ENCODE data around the gene CYB561A3.

The CYB561A3 gene

DNA sequence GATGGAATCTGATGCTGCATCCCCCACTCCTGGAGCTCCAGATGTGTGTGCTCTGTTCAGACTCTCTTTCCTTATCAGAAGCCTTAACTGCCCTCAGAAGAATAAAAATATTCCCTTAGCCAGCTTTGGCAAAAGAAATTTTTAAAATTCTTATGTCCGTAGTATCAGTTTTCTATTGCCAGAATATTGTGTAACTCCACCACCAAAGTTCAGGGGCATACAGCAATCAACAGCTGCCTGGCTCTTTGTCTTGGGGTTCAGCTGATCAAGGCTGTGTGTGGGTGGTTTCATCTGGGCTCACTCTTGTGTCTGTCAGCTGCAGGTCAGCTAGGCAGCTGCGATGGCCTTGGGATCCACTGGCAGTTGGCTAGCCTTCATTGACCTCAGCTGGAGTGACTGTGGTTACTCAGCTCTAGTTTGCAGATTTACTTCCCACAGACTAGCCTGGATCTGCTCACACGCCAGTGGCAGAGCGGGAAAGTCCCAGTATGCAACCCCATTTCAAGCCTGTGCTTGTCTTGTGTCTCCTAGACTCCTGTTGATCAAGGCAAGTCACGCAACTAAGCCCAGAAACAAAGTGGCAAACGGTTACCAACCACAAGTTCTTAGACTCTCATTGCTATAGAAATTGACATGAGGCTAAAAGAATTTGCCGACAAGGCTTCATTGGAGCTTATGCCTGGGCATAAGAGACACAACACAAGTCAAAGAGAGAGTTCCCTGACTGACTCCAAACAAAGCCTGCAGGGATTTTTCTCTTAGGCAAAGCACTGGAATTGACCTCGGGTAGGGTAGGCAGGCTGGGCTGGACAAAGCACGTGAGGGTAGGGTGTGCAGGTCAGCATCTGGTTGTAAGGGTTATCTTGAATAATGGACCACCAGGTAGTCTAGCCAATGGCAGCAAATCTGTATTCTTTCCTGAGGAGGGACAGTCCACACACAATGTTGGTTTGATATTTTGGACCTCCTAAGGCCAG lies 8.0 kb upstream of the CYB561A3 start:
- DNase-seq: no peak

GRCh38 chr11:61368646-61369045 lies 7.0 kb upstream of the CYB561A3 start:
- DNase-seq: no peak

DNA sequence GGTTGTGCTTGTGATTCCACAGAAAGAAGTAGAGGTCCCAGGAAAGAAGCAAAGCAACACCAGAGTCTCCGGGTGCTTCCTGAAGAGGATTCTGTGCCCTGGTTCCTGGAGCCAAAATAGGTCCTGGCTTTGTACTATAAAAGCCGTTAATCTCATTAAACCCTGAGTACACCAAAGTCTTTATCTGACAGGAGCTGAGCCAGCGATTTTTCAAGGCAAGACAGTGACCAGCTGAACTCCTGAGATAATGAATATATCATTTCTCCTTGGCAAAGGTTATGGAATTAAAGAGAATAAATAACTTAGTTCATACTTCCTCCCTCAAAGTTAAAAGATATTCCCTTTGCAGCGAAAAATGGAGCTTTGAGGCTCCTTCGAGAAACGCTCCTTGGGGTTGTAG lies 5.7 kb upstream of the CYB561A3 start:
- DNase-seq: no peak

GRCh38 chr11:61364012-61364675 lies 2.5 kb upstream of the CYB561A3 start:
- DNase-seq: no peak

DNA sequence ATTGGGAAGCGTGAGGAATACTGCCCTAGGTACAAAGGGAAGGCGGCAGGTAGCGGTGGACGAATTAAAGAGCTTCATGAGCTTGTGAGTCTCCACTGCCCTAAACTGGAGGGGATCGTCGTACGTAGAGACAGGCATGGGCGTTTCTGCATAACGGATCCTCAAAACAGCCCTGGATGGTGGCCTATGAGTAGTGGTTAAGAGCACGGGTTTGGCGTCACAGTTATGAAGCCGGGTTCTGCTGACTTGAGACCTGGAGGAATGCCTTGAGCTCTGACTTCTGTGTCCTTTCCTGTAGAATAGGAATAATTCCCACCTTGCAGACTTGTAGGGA lies 827 bp upstream of the CYB561A3 start:
- DNase-seq: peak; percentile 19

DNA sequence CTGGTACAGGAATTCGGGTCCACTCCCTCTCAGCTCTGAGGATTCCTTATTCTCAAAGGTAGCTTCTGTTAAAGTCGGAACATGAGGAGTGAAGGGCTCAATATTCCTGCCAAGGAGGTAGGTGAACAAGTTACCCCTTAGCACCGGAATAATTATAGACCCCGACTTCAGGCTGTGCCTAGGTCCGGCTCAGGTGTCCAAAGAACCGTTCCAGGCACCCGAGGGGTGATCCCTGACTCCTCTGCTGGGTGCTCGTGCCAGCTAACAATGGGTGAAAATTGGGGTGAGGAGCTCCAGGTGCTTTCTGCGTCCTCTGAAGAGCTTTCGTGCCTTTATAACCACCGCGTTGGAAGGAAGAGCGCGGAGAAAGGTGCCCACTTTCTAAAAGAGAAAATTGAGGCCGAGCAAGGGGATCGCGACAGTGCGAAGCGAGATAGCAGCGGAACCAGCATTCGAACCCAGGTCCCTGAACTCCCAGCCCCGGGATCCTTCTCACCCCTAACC lies 393 bp downstream of the CYB561A3 start:
- peak; percentile 6 for DNase-seq

DNA sequence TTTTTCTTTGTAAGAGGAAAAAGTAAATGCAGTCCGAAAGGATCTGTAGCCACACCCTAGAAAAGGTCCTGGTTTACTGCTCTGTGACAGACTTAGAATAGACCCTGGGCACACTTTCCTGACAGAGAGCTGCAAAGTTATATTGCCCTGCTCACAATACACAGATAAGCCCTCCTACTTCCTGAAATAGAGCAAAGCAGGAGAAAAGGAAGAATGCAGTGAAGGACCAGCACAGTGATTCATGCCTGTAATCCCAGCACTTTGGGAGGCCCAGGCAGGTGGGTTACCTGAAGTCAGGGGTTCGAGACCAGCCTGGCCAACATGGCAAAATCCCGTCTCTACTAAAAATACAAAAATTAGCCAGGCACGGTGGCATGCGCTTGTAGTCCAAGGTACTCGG lies 2.2 kb downstream of the CYB561A3 start:
- no peak for DNase-seq

GRCh38 chr11:61358566-61358965 lies 3.1 kb downstream of the CYB561A3 start:
- DNase-seq: no peak

DNA sequence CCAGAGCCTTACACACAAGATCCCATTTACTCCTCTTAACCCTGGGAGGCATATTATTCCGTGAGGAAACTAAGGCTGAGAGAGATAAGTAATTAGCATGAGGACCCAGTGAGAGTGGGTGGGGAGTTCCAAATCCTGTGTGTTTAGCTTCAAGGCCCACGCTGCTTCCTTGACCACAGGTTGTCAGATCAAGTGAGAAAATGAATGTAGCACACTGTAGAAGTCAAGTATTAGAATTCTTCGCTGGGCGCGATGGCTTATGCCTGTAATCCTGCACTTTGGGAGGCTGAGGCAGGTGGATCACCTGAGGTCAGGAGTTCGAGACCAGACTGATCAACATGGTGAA lies 3.8 kb downstream of the CYB561A3 start:
- no peak for DNase-seq

DNA sequence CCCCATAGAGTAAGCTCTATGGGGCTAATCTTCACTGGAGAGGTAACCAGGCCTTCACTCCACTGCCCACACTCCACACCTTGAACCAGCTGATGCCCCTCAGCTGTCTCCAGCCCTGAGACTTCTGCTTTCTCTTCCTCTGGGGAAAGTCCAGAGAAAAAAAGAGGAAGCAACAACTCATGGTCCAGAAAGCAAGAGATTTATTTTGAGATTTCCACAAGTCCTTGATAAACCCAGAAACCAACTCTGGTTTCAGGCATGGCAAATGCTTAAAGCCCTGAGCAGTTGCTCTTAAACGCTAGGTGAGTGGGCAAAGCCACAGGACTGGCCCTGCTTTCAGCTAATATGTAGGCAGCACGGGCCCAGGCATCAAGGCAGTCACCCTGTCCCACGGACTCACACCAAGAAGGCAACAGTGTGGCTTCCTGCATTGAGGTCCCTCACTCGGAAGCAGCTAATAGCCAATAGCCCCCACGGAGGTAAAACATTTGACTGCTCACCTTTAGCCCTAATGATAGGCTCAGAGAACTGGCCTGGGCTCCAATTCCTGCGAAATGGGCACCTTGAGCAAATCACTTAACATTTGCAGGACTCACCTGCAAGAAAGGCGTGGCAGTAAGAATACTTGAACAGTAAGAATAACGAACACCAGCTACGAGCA lies 4.3 kb downstream of the CYB561A3 start:
- DNase-seq: no peak

DNA sequence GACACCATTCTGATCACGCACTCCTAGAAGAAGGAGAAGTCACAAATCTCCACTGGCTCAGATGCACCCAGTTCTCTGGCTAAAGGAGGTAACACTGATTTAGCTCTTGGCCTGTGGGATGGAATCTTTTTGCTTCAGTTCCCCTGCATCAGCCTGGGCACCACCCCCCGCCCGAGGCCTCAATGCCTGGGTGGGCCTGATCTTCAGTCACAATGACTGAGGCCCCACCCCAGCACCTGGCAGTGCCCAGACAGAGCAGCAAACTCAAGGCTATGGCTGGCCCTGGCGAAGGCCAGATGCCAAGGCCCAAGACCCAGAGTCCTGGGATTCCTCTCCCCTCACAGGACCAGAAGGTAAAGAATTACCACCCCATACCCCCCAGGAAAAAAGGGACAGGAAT lies 5.0 kb downstream of the CYB561A3 start:
- DNase-seq: no peak

DNA sequence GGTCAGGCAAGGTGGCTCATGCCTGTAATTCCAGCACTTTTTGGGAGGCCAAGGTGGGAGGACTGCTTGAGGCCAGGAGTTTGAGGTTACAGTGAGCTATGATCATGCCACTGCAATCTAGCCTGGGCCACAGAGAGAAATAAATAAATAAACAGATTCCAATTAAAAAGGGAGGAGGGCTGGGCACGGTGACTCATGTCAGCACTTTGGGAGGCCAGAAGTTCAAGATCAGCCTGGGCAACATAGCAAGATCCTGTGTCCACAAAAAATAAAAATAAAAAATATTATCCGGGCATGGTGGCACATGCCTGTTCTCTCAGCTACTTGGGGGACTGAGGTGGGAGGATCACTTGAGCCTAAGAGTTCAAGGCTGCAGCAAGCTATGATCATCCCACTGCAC lies 7.5 kb downstream of the CYB561A3 start:
- no peak for DNase-seq

GRCh38 chr11:61353131-61354067 lies 8.3 kb downstream of the CYB561A3 start:
- DNase-seq: no peak

- no peak for DNase-seq
Measured at GRCh38 chr11:61352038-61352437, 9.6 kb downstream of the CYB561A3 start.

DNA sequence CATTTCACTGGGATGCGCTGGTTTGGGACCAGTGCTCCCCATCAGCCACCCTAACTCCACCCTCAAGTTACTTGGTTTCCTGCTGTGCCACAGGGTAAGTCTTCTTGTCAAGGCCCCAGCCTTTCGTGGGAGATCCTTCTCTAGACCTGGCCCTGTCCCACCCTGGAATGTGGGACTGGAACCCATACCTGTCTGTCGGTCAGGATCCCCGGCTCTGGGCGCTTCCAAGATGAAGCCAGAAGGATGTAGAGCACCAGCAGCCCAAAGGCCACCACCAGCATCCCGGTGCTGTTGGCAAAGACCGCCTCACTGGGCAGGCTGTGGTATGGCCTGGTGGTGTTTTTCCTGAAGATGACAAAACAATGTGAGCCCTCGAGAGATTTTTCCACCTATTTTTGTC lies 10.9 kb downstream of the CYB561A3 start:
- DNase-seq: no peak

GRCh38 chr11:61350336-61350735 lies 11.3 kb downstream of the CYB561A3 start:
- no peak for DNase-seq

- DNase-seq: no peak
Measured at GRCh38 chr11:61349916-61350315, 11.8 kb downstream of the CYB561A3 start.

DNA sequence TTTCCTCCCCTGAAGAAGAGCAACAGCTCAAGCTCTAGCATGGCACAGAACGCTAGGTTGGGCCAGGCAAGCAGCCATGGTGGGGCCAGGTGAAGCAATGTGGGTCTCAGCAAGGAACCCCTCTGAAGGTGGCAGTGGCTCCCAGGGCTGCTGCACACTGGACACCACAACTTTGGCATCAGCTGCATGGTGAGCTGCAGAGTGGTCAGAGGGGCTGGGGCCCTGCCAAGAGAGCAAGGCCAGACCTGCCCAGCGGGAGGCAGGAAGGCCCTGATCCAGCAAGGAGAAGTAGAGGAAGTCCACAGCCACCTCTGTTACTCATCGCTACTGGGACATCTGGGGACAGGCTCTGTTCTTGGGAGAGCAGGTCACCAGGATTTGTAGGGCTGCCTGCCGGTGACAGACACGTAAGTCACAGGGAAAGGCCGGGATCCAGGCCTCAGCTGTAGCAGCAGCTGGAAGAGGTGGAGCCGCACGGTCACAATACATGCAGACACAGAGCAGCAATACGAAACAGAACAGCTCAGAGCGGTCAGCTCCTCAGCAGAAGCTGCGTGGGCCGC lies 12.4 kb downstream of the CYB561A3 start:
- DNase-seq: no peak

GRCh38 chr11:61347916-61348461 lies 13.7 kb downstream of the CYB561A3 start:
- no peak for DNase-seq

DNA sequence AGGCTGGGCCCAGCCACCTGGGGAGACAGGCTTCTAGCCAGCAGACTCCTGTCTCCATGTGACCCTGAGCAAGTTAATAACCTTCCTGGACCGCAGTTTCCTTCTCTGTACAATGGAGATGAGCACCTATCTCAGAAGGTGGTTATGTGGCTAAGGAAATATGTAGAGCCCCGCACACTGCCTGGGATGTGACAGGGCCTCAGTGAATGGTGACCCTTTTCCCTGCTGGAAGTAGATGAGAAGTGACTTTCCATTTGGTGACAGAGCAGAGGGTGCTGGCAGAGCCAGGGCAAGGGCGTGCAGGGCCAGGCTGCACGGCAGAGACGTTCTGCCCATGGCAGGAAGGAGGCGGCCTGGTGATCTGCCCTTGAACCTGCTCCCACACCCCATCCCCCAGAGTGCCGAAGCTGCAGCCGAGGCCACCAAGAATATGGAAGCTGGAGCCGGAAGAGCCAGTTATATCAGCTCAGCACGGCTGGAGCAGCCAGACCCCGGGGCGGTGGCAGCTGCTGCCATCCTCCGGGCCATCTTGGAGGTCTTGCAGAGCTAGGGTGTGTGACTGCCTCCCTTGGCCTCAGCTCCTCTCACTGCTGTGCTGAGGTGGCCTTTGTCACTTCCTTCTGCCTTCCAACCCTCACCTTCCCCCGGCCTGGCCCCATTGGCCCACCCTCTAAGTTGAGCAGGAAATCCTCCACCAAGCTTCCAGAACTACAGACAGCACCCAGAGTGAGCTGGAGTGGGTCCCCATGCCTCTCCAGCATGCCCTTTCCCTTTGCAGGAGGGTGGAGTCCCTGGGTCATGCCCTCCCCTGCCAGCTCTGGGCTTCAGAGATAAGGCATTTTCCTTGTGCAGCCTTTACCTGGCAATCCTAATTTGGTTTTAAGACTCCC lies 15.5 kb downstream of the CYB561A3 start:
- DNase-seq: no peak

DNA sequence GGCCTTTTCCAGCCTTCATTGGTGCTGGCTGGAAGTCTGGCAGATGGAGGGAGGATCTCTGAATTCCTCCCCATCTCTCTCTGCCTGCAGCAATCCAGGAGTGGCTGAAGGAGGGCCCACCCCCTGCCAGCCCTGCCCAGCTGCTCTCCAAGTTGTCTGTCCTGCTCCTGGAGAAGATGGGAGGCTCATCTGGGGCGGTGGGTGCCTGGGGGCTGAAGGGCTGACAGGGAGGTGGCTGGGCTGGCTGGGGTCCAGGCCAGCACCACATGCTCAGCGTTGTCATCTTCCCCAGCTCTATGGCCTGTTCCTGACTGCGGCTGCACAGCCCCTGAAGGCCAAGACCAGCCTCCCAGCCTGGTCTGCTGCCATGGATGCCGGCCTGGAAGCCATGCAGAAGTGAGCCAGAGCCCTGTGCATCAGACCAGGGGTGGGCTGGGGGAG lies 16.5 kb downstream of the CYB561A3 start:
- DNase-seq: no peak
